HG03175 (cell line): ENCODE data around the gene TPBGL.

Experiments
- ATAC-seq: cut with Tn5 transposase; IDR thresholded peaks from one replicate; pipeline ENCODE4 v1.9.1; 2021; ENCODE audit warnings: mild to moderate bottlenecking, moderate library complexity; ENCODE audit not compliant: unreplicated experiment

TPBGL gene

DNA sequence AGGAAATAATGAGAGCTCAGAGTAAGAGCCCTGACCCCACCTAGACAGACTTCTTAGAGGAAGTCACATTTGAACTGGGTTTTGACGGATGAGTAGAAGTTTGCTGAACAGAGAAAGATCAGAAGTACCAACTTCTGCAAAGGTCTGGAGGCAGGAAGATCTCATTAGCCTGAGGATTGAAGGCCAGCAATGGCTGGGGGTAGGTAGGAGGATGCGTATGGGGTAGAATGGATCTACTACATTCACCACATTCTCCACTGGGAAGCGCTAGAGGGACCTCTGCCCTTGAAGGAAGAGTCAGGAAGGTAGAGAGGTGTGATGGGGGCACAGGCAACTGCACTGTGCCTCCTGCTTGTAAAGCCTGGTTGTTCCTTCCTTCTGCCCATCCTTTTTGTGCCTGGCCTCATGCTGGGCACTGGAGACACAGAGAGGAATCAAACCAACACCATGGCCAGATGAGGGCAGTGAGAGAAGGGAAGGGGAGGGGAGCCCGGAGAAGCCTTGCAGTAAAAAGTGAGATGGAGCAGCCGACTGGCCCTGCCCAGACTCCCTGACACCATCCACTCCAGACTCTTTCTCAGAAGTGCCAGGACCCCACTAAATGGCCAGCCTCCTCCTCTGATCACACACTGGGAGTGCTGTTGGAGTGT, 4.9 kb downstream of the TPBGL start:
- no peak for ATAC-seq

DNA sequence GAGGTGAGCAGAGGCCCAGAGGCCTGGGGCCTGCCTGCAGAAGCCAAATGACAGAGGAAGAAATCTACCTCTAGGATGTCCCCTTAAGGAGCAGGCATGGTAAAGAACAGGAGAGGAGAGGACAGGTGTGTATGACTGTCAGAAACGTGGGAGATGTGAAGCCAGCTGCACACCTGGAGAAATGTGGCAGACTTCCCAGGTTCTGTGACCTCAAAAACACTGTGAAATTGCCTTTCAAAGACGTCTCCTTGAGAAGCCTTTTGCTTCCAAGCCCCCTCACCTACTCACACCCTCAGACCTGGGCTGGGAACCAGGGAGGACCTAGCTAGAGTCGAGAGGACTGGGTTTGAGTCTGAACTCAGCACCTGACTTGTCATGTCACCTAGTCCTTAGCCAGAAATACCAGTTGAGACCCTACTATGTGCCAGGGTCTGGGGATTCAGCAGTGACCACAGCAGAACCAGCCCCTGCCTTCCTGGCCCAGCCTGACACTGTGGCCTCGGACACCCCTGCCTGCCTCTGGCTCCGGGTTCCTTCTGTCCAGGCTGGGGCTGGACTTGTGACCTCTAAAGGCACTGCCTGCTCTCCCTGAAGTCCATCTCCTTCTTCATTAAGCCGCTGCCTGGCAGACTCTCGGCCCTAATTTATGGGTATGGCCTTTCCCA, 5.6 kb downstream of the TPBGL start:
- ATAC-seq, result no peak

DNA sequence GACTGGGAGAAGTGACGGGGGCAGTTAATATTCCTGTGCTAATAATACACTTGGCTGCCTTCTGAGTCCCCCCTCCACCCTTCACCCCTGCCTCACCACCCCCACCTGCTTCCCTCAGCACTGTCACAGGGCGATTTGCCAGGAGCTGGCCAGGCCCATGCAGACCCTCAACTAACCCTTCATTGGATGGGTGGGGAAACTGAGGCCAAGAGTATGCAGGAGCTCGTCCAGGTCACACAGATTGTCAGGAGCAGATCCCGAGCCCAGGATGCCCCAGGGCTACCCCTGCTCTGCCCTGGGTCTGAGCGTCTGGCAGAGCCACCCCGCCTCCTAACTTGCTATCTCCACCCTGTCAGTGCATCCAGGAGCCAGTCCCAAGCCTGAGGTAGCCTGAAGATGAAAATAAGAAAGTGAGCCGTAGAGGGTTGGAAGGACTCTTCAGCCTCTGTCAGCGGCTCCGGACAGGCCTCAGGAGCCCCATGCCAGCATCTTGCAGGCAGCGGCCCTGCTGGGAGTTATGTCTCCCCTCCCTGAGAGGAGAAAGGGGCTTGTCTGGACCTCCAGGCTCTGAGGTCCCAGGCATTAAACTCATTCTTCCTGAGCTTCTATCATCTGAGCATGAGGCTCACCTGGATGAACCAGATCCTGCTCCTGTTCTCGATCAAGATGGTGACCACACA, 6.2 kb downstream of the TPBGL start:
- no peak for ATAC-seq

DNA sequence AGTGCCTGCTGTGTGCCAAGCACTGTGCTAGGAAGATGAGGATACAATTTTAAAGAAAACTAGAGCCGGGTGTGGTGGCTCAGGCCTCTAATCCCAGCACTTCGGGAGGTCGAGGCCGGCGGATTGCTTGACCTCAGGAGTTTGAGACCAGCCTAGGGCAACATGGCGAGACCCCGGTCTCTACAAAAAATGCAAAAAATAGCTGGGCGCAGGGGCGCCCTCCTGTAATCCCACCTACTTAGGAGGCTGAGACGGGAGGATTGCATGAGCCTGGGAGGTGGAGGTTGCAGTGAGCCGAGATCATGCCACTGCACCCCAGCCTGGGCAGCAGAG, 8.3 kb downstream of the TPBGL start:
- no peak for ATAC-seq

DNA sequence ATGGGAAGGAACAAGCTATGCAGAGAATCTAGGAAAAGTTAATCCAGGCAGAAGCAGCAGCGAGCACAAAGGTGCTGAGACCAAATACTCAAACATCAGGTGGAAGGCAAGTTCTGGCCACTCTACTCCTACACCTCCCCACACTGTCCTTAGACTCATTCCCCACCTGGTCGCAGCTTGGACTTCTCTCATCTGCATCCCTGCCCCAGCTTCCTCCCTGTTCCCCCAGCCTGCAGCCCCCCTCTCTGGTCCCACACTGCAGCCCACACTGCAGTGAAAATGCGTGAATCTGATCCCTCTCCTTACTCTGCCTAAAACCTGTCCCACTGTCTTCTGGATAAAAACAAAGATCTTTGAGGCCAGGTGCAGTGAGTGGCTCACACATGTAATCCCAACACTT, 9.1 kb downstream of the TPBGL start:
- ATAC-seq, result no peak

DNA sequence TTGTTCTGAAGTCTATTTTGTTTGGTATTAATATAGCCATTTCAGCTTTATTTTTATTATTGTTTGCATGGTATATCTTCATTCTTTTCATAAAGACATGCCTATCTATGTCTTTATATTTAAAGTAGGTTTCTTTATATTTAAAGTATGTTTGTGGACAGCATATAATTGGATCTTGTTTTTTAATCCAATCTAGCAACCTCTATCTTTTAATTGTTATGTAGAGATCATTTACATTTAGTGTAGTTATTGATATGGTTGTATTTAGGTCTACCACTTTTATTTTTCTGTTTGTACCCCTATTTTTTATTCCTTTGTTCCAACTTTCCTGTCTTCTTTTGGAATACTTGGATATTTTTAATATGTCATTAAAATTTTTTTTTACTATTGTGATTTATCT, 13.8 kb downstream of the TPBGL start:
- ATAC-seq, result no peak

DNA sequence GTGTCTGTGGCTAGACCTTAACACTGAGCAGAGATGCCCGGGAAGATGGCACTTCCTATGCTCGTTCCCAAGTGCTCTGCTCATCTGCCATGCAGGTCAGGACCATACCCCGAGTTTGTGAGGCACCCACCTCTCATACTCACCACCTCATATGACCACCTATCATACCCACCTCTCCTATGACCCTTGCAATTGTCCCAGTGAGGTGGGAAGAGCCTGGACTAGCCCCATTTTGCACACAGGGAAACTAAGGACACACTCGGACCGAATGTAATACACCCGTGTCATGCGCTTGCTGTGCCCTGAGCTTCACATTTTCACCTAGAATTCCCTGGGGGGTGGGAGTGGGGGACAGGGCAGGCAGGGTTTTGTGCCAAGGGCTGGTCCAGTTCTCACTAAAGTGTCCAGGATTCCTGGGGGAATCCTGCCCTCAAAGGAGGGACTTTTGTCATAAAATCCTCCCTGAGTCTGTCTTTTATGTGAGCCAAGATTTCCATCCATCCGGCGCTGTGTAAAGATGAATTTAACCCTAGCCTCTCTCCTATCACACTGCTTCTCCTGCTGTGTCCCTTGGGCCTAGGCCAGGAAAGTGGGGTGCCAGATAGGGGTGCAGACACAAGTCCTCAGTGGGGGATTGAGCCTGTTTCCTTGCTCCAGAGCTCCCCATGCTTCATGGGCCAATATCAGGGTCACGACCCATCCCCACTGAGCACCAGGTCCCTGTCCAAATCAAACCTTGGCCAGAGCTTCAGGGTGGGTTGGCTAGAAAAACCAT, 20.0 kb downstream of the TPBGL start:
- no peak for ATAC-seq

DNA sequence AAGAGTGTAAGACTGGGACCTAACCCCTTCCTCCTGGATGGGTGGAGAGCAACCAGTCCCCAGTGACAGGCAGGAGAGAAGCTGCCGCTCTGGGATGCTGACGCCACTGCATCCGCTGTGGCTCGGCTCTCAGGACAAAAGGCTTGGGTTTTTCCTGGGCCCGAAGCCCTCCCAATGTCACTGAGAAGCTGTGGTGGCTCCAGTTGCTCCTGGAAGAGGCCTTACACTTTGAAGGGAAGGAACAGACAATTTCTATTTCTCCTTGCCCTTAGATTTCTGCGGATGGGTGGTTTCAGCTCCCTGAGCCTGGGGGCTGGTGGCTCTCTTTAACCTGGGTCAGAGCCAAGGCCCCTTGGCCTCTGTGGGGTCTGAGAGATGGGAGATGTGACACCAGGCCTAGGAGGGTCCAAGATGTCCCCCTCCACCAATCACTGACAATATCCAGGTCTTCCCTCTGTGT, 21.4 kb downstream of the TPBGL start:
- ATAC-seq, result no peak

DNA sequence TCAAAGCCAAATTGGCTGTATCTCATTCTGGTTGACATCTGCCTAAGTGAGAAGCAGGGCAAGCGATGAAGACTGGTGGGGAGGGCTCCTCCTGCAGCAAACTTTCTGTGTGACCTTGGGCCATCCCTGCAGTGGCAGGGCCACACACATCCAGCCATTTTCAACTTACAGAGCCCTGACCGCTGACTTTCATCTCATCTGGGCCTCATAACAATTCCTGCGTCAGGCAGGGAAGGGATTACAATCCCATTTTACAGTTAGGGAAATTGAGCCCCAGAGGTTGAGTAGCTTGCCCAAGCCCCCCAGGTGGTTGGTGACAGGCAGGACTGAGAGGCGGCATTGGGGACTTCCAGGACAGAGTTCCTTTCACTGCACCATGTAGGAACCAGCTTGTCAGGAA, 21.9 kb downstream of the TPBGL start:
- no peak for ATAC-seq

DNA sequence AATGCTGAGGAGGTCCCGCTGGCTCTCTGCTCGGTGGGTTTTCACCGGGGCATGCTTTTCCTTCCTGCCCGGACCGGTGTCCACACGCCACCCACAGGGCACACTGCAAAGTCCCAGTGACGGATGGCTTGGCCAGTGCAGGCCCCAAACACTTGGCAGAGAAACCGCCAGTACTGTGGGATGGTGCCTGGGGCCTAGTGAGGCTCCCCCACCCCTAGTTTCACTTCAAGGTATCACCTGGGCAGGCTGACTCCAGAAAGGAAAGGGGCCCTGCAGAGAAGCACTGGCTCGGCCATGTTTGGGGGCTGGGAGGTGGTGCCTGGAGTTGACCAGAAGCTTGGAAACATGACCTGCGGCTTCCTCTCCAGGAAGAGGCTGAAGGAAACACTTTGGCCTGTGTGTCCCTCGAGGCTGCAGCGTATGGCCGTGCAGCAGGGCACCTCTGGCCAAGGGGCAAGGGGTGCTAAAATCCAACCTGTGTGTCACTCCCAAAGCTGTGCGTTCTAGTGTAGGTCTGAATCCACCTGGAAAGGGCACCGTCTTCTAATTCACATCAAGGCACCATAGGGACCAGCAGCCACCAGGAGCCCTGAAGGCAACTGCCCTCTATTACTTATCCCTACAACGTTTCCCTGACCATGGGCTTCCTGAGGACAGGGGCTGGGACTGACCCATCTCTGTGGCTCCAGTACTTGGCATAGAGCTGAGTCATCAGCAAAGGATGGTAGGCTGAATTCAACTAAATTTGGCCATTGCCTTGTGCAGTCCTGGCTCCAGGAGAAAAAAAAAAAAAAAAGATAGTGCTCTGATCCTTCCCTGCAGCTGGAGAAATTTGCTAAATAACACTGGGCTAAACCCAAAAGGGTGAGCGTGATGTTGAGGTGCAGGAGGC, 22.6 kb downstream of the TPBGL start:
- ATAC-seq, result no peak

DNA sequence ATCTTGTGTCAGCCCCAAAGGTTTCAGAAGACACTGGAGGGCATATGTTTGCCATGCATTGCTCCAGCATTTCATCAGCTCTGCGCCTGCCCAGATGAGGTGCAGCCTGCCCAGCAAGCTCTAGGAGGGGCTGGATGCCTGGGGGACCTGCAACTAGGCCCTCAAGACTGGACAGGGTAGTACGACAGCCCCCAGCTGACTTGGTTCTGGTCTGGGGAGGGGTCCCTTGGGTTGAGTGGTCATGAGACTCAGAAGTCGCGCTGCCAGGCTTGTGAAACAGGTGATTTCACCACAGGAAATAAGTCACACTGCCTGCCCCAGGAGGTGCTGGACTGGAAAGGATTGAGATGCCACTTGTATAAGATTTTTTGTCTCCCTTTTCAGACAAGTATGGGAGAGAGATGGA, 23.4 kb downstream of the TPBGL start:
- ATAC-seq, result no peak

DNA sequence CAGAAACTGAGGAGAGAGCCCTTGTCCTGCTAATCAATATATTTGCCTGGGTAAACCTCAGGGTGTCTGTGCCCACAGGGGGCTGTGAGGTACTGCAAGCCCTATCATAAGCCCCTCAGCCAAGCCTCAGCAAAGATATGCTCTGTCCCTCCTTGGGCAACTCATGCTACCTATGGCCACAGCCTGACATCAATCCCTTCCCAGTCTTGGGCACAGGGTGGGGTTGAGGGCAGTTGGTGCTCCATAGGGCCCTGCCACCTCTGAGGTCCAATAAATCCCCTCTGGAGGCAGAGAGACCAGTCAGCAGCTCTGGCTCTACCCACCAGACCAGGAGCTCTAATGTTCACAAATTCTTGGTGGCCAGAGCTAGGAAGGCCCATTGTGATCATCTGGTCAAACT, 23.8 kb downstream of the TPBGL start:
- ATAC-seq, result no peak

DNA sequence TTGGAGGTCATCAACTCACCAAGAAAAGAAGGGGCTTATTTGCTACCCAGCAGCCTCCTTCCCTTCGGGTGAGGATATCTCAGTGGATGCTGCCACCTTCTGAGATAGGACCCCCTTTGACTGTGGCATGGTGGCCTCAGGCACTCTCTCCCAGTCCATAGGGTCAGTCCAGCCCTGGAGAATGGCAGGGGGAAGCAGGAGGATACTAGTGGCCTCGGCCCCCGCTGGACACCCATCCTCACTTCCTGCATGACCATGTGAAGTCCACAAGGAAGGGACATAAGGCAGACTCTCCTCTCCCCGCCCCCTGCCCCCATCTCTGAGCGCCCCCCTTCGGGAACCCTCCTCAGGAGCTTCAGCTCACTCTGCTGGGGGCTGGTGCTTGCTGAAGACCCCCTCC, 24.4 kb downstream of the TPBGL start:
- no peak for ATAC-seq

DNA sequence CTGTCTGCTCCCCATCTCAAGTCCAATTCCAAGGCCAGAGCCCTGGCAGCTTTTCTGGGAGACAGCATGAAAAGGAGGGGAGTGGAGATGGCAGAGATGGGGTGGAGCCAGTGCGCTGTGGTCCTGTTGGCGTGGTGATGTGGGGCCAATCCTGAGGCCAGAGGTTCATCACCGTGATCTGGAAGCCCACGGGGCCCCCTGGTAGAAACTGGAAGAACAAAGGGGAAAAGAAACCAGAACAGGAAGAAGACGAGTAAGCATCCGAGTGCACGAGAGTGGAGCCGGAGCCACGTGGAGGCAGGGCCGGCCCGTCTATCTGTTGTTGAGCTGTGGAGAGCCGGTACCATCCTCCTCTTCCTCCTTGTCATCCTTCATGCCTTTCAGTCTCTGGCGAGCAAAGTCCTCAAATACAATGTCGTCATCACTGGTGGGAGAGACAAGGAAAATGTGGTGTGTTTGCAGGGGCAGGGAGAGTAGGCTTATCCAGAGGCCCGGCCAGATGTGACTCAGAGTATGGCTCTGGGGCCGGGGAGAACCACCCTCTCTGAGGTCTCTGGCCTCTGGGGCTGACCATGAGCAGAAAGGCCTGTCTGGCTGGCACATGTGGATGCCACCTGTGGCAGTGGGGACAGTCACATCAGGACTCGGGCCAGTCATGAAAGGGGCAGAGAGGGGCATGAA, 25.4 kb downstream of the TPBGL start:
- no peak for ATAC-seq

DNA sequence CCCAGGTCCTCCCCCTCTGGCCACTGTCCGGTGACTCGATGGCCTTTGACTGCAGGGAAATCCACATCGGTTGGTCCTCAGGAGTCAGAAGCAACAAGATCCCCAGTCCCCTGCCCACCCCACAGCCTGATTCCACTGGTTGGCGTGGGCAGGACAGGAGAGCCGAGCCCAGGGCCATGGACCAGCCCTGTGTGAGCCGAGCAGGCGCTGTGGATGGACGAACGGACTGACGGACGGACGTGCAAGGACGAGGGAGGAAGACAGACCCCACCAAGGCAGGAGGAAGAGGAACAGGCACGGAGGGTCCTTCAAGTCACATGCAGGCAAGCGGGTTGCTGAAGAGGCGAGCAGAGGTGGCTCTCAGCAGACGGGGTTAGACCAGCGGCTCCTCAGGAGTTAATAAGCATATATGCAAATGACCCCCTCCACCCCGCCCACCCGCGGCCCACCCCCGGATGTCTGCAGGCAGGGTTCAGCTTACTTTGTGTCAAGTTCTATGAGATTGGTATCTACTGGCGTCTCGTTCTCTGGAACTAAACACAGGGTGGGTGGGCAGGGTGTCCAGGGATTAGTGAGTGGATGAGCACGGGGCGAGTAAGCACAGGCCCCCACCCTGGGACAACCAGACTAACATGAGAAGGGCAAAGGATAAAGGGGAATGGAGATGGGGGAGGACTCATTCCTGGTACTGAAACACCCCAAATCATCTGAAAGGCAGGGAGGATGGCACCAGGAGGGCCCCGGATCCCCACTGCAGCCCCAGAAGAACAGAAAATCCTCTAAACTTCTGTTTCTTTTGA, 26.8 kb downstream of the TPBGL start:
- ATAC-seq, result no peak

DNA sequence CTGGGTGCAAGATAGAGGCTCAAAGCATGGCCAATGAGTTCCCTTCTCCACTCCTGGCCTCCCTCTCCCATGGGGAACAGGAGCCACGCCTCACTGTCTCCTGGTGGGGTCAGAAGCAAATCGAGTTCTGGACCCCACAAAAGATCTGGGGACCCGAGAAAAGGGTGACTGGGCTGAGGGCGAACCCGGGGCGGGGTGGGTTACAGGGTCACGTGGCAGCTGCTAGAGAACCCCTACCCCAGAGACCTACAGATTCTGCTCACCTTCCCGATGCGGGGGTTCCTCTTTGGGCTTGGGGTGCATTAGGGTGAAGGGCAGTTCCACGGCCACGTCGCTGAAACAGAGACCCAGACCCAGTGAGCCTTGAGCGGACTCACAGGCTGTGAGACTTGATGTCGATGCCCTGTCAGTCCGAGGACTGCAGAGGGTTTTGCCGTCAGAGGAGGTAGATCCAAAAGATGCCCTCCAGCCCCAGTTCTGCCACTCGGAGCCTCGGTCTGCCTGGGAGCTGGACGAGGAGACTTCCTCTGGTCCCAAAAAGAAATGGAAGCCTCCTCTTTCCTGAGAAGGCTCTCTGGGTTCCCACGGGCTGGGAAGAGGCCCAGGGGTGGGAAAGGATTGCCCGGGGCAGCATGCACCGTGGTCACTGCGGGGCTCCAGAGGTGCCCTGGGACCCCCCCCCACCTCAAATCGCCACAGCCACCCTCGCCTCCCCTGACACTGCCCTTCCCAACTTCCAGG, 28.2 kb downstream of the TPBGL start:
- ATAC-seq, result no peak

DNA sequence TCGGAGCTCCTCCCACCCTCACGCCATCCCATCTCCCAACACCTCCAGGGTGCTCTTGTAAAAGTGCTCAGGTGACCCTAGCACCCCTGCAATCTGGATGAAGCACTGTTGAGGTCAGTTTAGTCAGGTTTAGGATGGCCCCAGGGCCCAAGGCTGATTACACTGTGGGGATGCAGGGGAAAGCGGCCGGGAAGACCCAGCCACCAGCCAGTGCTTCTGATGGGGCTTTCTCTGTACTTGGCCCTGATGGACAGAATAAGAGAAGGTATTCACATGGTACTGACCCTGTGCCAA, 28.7 kb downstream of the TPBGL start:
- no peak for ATAC-seq

DNA sequence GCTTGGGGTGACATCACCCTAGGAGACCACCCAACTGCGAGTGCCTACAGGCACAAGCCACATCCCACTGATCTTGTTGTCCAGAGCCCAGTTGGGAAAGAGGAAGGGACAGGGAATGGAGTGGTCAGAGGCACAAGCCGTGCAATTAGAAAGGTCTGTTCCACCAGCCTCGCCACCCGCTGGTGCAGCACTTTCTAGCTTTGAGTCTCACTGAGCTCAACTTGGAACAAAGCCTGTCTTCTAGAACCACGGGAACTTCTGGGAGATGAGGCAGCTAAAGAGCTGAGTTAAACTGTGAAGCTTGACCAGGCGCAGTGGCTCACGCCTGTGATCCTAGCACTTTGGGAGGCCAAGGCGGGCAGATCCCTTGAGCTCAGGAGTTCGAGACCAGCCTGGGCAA, 29.3 kb downstream of the TPBGL start:
- no peak for ATAC-seq

DNA sequence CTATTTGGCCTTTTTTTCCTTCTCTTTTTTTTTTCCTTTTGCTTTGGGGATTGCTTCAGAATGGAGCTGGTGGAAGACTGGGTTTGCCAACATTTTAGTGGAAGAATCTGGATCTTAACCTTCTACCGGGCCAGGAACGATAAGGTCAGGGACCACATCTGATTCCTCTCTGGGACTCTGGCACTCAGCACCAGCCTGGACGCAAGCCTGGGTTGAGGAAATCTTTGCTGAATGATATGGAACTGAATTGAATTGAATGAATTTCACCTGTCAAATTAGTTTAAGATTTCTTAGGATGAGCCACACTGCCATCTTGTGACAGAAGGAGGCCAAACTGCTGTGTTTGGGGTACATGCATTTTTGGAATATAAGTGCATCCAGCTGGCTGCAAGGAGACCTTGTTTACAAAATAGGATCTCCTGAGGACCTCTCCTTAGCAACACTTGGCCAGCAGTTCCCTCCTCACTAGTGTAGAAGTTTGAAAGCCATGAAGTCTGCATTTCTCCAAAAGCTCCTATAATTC, 30.4 kb downstream of the TPBGL start:
- no peak for ATAC-seq
